GM12878 (cell line): Measurements from ENCODE around the gene KLF17.

Experiments used
- CHD1 ChIP-seq: IDR thresholded peaks from 2 replicates; pipeline ENCODE4 v1.6.1; 2012; ENCODE audit warnings: low read depth, low read length, improper control_type of control experiment
- CTCF ChIP-seq, 3 experiments: IDR thresholded peaks in 2 of 3; conservative IDR thresholded peaks in 1 of 3; 2 replicates each; pipeline ENCODE4 v1.5.1; 2011; ENCODE audit warnings: low read depth in 3 of 3, low read length in 3 of 3, mild to moderate bottlenecking in 3 of 3, control low read depth in 2 of 3, moderate library complexity in 2 of 3, inconsistent platforms in 1 of 3, mixed read lengths in 1 of 3; ENCODE audit not compliant: control insufficient read depth in 2 of 3, insufficient read depth in 1 of 3; ENCODE audit errors: extremely low read depth in 1 of 3
- JUNB ChIP-seq: IDR thresholded peaks from 2 replicates; pipeline ENCODE4 v1.6.1; 2016; ENCODE audit warnings: antibody characterized with exemption, mild to moderate bottlenecking
- NR2C2 ChIP-seq: IDR thresholded peaks from 2 replicates; pipeline ENCODE4 v1.6.1; 2011; ENCODE audit warnings: borderline replicate concordance, low read depth; ENCODE audit not compliant: control insufficient read depth, insufficient read length
- POLR2A ChIP-seq: IDR thresholded peaks from 2 replicates; pipeline ENCODE4 v1.6.1; 2011; ENCODE audit warnings: low read depth, mild to moderate bottlenecking, low read length
- SIN3A ChIP-seq: IDR thresholded peaks from 2 replicates; pipeline ENCODE4 v1.6.1; 2012; ENCODE audit warnings: low read depth, low read length, improper control_type of control experiment
- TAF1 ChIP-seq: IDR thresholded peaks from 2 replicates; pipeline ENCODE4 v1.6.1; 2011; ENCODE audit warnings: mild to moderate bottlenecking, low read depth, low read length, borderline replicate concordance
- ZNF274 ChIP-seq: IDR thresholded peaks from one replicate; pipeline ENCODE4 v1.8.0; 2011; ENCODE audit not compliant: insufficient read length, insufficient read depth

DNA sequence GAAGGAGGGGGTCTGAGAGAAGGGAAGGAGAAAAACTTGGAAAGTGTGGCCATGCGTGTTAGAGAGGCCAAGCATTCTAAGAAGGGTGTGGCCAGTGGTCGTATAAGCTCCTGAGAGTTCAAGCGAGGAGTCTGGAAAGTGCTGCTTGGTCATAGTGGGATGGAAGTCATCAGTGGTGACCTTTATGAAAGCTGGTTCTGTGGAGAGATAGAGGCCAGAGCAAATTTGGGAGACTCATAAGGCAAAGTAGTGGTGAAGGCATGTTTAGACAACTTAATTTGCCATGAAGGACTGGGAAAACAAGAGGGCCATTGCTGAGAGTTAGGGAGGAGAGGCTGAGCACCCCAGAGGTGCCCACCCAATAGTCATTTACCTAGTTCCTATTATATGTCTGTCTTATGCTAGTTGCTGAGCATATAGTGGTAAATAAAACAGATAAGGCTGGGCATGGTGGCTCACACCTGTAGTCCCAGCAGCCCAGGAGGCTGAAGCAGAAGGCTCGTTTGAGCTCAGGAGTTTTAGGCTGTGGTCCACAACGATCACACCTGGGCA lies 1.9 kb downstream of the KLF17 start:
- TF ChIP-seq CTCF (IDR thresholded peaks at IDR 0.05 in 2 of 3, conservative IDR thresholded peaks at IDR 0.05 in 1 of 3; ENCODE audit: control insufficient read depth in 2 of 3, extremely low read depth in 1 of 3, insufficient read depth in 1 of 3, low read depth in 3 of 3, low read length in 3 of 3) (no peak), NR2C2 (no peak), TAF1 (no peak), JUNB (no peak), CHD1 (no peak), ZNF274 (no peak), POLR2A (no peak), SIN3A (no peak)
